Stimulated activated CD8-positive, alpha-beta memory T cell treated with anti-CD3 and anti-CD28 coated beads, Interleukin-2, amount 100 ng/mL, for 1 hour (primary cell): ENCODE results near the gene CTNNBL1.

Source experiments
- DNase-seq, 2 donors: peaks; one replicate each; pipeline ENCODE4 v3.0.0-alpha.2; 2020; ENCODE audit warnings: low read depth in 2 of 2

Gene CTNNBL1

GRCh38 chr20:37737826-37738420 is 44.1 kb downstream of the CTNNBL1 start:
- DNase-seq, result no peak

- no peak for DNase-seq
These were observed 47.2 kb downstream of the CTNNBL1 start for GRCh38 chr20:37741055-37741454.

GRCh38 chr20:37741570-37741969 is 47.7 kb downstream of the CTNNBL1 start:
- DNase-seq, result no peak

- DNase-seq, result no peak
These were observed 48.3 kb downstream of the CTNNBL1 start for GRCh38 chr20:37742131-37742530.

GRCh38 chr20:37744347-37744746 is 50.5 kb downstream of the CTNNBL1 start:
- no peak for DNase-seq

GRCh38 chr20:37745553-37745952 is 51.7 kb downstream of the CTNNBL1 start:
- DNase-seq, result no peak

- no peak for DNase-seq
These were observed 54.2 kb downstream of the CTNNBL1 start for GRCh38 chr20:37748015-37748414.

- DNase-seq, result no peak
These were observed 55.4 kb downstream of the CTNNBL1 start for GRCh38 chr20:37749218-37749617.

- no peak for DNase-seq
These were observed 56.0 kb downstream of the CTNNBL1 start for GRCh38 chr20:37749620-37750403.

GRCh38 chr20:37755665-37756064 is 61.8 kb downstream of the CTNNBL1 start:
- DNase-seq, result no peak

- DNase-seq, result no peak
These were observed 62.4 kb downstream of the CTNNBL1 start for GRCh38 chr20:37756234-37756633.

- no peak for DNase-seq
These were observed 63.7 kb downstream of the CTNNBL1 start for GRCh38 chr20:37757550-37757949.

GRCh38 chr20:37758332-37758731 is 64.5 kb downstream of the CTNNBL1 start:
- DNase-seq, result no peak

GRCh38 chr20:37759052-37759553 is 65.3 kb downstream of the CTNNBL1 start:
- no peak for DNase-seq

- DNase-seq, result no peak
These were observed 66.0 kb downstream of the CTNNBL1 start for GRCh38 chr20:37759761-37760209.

- no peak for DNase-seq
These were observed 66.5 kb downstream of the CTNNBL1 start for GRCh38 chr20:37760322-37760721.

- no peak for DNase-seq
These were observed 69.1 kb downstream of the CTNNBL1 start for GRCh38 chr20:37762716-37763485.

- DNase-seq, result no peak
These were observed 70.6 kb downstream of the CTNNBL1 start for GRCh38 chr20:37764333-37764935.

GRCh38 chr20:37770908-37771307 is 77.1 kb downstream of the CTNNBL1 start:
- DNase-seq, result no peak

- no peak for DNase-seq
These were observed 79.5 kb downstream of the CTNNBL1 start for GRCh38 chr20:37773291-37773826.

- no peak for DNase-seq
These were observed 80.3 kb downstream of the CTNNBL1 start for GRCh38 chr20:37774156-37774555.

- no peak for DNase-seq
These were observed 81.4 kb downstream of the CTNNBL1 start for GRCh38 chr20:37775200-37775599.
